Astrocyte (in vitro differentiated cells and primary cell): ENCODE results near the gene POU6F1. TPM values are rescaled to one million over a fixed set of nuclear protein-coding genes. Genes with fewer than 3 reads are reported as not detected.

Experiments
- DNase-seq: peaks from one replicate; pipeline ENCODE4 v3.0.0-alpha.2; 2010; ENCODE audit warnings: low read depth
- FAIRE-seq: peaks from 2 replicates; lab custom pipeline; 2011; peaks lifted over from hg19 to GRCh38; lab: Jason Lieb, UNC
- H2AFZ ChIP-seq: 2 replicates; pipeline ENCODE4 v1.6.0; 2012; ENCODE audit warnings: low read depth, low read length, inconsistent platforms
- H3K27ac ChIP-seq: 2 replicates; pipeline ENCODE4 v1.5.1; 2011; ENCODE audit warnings: low read depth, low read length, inconsistent platforms
- H3K27me3 ChIP-seq: 2 replicates; pipeline ENCODE4 v1.6.0; 2011; ENCODE audit warnings: low read length, inconsistent platforms; ENCODE audit not compliant: insufficient read depth
- H3K36me3 ChIP-seq: 2 replicates; pipeline ENCODE4 v1.5.1; 2011; ENCODE audit warnings: low read length, inconsistent platforms; ENCODE audit not compliant: insufficient read depth
- H3K4me1 ChIP-seq: 2 replicates; pipeline ENCODE4 v1.5.1; 2011; ENCODE audit warnings: low read length, inconsistent platforms; ENCODE audit not compliant: insufficient read depth
- H3K4me2 ChIP-seq: 2 replicates; pipeline ENCODE4 v1.6.0; 2012; ENCODE audit warnings: low read length, inconsistent platforms
- H3K4me3 ChIP-seq: 2 replicates; pipeline ENCODE4 v1.5.1; 2011; ENCODE audit warnings: low read depth, mild to moderate bottlenecking, low read length, inconsistent platforms; ENCODE audit not compliant: insufficient read depth
- H3K79me2 ChIP-seq: 2 replicates; pipeline ENCODE4 v1.6.0; 2012; ENCODE audit warnings: mild to moderate bottlenecking, low read length, inconsistent platforms; ENCODE audit not compliant: insufficient read depth
- H3K9ac ChIP-seq: 2 replicates; pipeline ENCODE4 v1.6.0; 2012; ENCODE audit warnings: mild to moderate bottlenecking, low read length, inconsistent platforms
- H3K9me3 ChIP-seq: 2 replicates; pipeline ENCODE4 v1.5.1; 2012; ENCODE audit warnings: low read depth, mild to moderate bottlenecking, low read length, inconsistent platforms; ENCODE audit not compliant: insufficient read depth
- H4K20me1 ChIP-seq: 2 replicates; pipeline ENCODE4 v1.6.0; 2012; ENCODE audit warnings: low read length, inconsistent platforms; ENCODE audit not compliant: insufficient read depth
- H3K27ac Mint-ChIP-seq: one replicate; pipeline ENCODE4 v1.8.0; 2021; ENCODE audit warnings: mild to moderate bottlenecking, mixed read lengths; ENCODE audit not compliant: unreplicated experiment
- H3K27me3 Mint-ChIP-seq: one replicate; pipeline ENCODE4 v1.8.0; 2021; ENCODE audit warnings: low read depth, mixed read lengths; ENCODE audit not compliant: unreplicated experiment
- H3K36me3 Mint-ChIP-seq: one replicate; pipeline ENCODE4 v1.8.0; 2021; ENCODE audit warnings: low read depth, mixed read lengths; ENCODE audit not compliant: unreplicated experiment
- H3K4me1 Mint-ChIP-seq: one replicate; pipeline ENCODE4 v1.8.0; 2021; ENCODE audit warnings: low read depth, mixed read lengths; ENCODE audit not compliant: unreplicated experiment
- H3K4me3 Mint-ChIP-seq: one replicate; pipeline ENCODE4 v1.8.0; 2021; ENCODE audit warnings: mild to moderate bottlenecking, moderate library complexity, mixed read lengths; ENCODE audit not compliant: unreplicated experiment
- H3K9me3 Mint-ChIP-seq: one replicate; pipeline ENCODE4 v1.8.0; 2021; ENCODE audit warnings: mild to moderate bottlenecking, mixed read lengths; ENCODE audit not compliant: unreplicated experiment
- EZH2 ChIP-seq: IDR thresholded peaks from 2 replicates; pipeline ENCODE4 v1.6.1; 2012; ENCODE audit warnings: mild to moderate bottlenecking, low read length, inconsistent platforms; ENCODE audit not compliant: insufficient read depth
- total RNA-seq: library from RNA; stranded (reverse); gene quantifications from 2 replicates; pipeline ENCODE4 v1.2.1, GENCODE V29; 2021
- TF ChIP-seq, protein P1 (sequence below): IDR thresholded peaks from 2 replicates; pipeline ENCODE4 v1.5.1; 2011; ENCODE audit warnings: low read depth, mild to moderate bottlenecking, inconsistent platforms, low read length, moderate library complexity; ENCODE audit not compliant: insufficient read depth

Gene POU6F1
- total RNA-seq, 1 donor from 2014 or later = 3.6 TPM

DNA sequence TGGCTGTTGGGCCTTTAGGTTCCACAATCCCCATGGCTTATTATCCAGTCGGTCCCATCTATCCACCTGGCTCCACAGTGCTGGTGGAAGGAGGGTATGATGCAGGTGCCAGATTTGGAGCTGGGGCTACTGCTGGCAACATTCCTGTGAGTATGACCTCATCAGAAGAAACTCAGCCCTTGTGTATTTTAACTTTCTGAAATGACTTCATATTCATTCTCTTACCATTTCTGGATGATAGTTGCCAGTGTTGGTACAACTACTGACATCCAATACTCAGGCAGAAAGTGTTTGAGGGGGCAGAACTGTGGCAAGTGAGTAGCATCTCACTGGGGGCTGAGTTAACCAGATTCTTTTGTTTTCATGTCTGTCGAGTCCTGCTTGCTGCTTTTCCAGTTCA, 23.1 kb upstream of the POU6F1 start:
- Mint-ChIP-seq H3K36me3 (peaks cover 19% of the 10 kb centered on the region), H3K4me1 (peaks cover 20% of the 10 kb centered on the region), H3K27me3 (no peaks in the 10 kb centered on the region), H3K9me3 (no peaks in the 10 kb centered on the region), H3K4me3 (peak overlapping the region; percentile 42), H3K27ac (peak overlapping the region; percentile 51)
- peak overlapping the region; percentile 29 for H3K9ac ChIP-seq
- H3K27ac ChIP-seq = peak overlapping the region; percentile 63
- FAIRE-seq (no peak), DNase-seq (peak; percentile 54)
- H4K20me1 ChIP-seq = peaks cover 15% of the 10 kb centered on the region
- H2AFZ ChIP-seq = no peak overlapping the region
- H3K79me2 ChIP-seq = peaks cover 35% of the 10 kb centered on the region
- H3K4me2 ChIP-seq = peak overlapping the region; percentile 92
- no peaks in the 10 kb centered on the region for H3K27me3 ChIP-seq
- no peaks in the 10 kb centered on the region for H3K9me3 ChIP-seq
- no peak overlapping the region for H3K4me3 ChIP-seq
- H3K36me3 ChIP-seq = peaks cover 41% of the 10 kb centered on the region
- TF ChIP-seq, protein P1, sequence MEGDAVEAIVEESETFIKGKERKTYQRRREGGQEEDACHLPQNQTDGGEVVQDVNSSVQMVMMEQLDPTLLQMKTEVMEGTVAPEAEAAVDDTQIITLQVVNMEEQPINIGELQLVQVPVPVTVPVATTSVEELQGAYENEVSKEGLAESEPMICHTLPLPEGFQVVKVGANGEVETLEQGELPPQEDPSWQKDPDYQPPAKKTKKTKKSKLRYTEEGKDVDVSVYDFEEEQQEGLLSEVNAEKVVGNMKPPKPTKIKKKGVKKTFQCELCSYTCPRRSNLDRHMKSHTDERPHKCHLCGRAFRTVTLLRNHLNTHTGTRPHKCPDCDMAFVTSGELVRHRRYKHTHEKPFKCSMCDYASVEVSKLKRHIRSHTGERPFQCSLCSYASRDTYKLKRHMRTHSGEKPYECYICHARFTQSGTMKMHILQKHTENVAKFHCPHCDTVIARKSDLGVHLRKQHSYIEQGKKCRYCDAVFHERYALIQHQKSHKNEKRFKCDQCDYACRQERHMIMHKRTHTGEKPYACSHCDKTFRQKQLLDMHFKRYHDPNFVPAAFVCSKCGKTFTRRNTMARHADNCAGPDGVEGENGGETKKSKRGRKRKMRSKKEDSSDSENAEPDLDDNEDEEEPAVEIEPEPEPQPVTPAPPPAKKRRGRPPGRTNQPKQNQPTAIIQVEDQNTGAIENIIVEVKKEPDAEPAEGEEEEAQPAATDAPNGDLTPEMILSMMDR = no peak
- no peak for TF ChIP-seq EZH2
- H3K4me1 ChIP-seq = peaks cover 24% of the 10 kb centered on the region

DNA sequence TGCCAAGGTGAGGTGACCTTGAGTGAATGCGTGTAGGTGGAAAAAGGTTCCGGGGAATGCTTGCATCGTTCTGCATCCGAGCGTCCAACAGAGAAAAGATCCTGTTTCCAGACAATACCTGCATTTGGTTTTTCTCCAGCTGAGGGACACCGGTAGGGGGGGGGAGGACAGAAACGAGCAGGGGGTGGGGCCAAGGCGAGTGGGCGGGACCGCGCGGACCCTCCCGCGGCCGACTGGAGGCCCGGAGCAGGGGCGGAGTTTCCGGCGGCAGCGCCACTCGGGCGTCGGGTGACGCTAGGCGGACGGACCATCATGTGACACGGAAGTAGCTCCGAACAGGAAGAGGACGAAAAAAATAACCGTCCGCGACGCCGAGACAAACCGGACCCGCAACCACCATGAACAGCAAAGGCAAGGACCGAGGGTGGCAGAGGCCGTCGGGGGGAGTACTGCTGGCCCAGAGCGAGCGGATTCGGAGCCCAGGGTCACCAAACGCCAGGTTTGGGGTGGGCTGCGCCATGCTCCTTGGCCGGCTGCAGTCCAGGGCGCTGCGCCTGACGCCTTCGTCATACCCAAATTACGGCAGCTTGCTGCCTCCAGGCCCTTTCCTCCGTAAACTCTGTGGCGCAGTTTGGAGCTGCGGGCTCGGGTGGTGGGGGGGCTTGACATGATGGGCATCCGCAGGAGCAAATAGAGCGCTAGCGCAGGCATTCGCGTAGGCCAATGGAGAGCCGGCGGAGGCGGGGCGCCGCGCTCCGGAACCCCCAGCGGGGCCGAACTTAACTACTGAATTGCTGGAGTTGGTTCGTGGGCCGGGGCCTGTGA, 20.9 kb upstream of the POU6F1 start, which contains the start of gene DAZAP2:
Gene DAZAP2, plus strand, starts transcription at position 317 of the 825 bp plus-strand sequence. Its CDS starts 82 bp downstream, at position 399.
- Histone ChIP-seq H3K9me3 (no peaks in the 10 kb centered on the region), H3K27me3 (no peaks in the 10 kb centered on the region), H3K4me3 (peak within 1 kb of the TSS; percentile 100), H3K27ac (peak within 1 kb of the TSS; percentile 100), H3K9ac (peak within 1 kb of the TSS; percentile 100), H3K79me2 (peaks cover 31% of the 10 kb centered on the region), H3K4me1 (peaks cover 21% of the 10 kb centered on the region), H4K20me1 (peaks cover 12% of the 10 kb centered on the region), H3K36me3 (peaks cover 31% of the 10 kb centered on the region), H2AFZ (peak within 1 kb of the TSS; percentile 96), H3K4me2 (peak within 1 kb of the TSS; percentile 92)
- no peaks in the 10 kb centered on the region for H3K27me3 Mint-ChIP-seq
- peak within 1 kb of the TSS; percentile 94 for H3K4me3 Mint-ChIP-seq
- no peaks in the 10 kb centered on the region for H3K9me3 Mint-ChIP-seq
- peaks cover 12% of the 10 kb centered on the region for H3K36me3 Mint-ChIP-seq
- TF ChIP-seq EZH2 = no peak
- TF ChIP-seq, protein P1 = peak; percentile 9
- DNase-seq = peak; percentile 88
- no peak for FAIRE-seq
- peak within 1 kb of the TSS; percentile 96 for H3K27ac Mint-ChIP-seq
- H3K4me1 Mint-ChIP-seq = peaks cover 15% of the 10 kb centered on the region
